H1 (cell line): ENCODE data around the gene C19orf67. TPM values are rescaled to one million over a fixed set of nuclear protein-coding genes. Genes with fewer than 3 reads are reported as not detected.

Experiments used
- CTCF ChIA-PET: fragments of 300-600 bp; sonication (Branson Sonifier 250); formaldehyde crosslinking; loops from one replicate; lab custom pipeline; 2021; ENCODE audit not compliant: partially characterized antibody; lab: Charles Lee
- POLR2A ChIA-PET: fragments of 300-600 bp; sonication (Branson Sonifier 250); formaldehyde crosslinking; loops from one replicate; lab custom pipeline; 2021; ENCODE audit warnings: inconsistent platforms; ENCODE audit not compliant: partially characterized antibody; lab: Charles Lee
- DNase-seq, 2 experiments: peaks; one replicate each; pipeline versions ENCODE4 v3.0.0 to v3.0.0-alpha.2; 2010 to 2022; ENCODE audit warnings: low spot score in 2 of 2, low read depth in 1 of 2, mixed read lengths in 1 of 2
- FAIRE-seq: peaks from 2 replicates; lab custom pipeline; 2011; peaks lifted over from hg19 to GRCh38; lab: Jason Lieb, UNC
- H2AFZ ChIP-seq: 2 replicates; pipeline ENCODE4 v1.8.1; 2012; ENCODE audit warnings: low read length, inconsistent platforms
- H2AK5ac ChIP-seq: 2 replicates; pipeline ENCODE4 v1.6.1; 2013; ENCODE audit warnings: low read depth, low read length
- H2BK120ac ChIP-seq: replicated peaks from 2 replicates; pipeline ENCODE3; 2013; ENCODE audit warnings: low read depth, low read length, inconsistent platforms
- H2BK12ac ChIP-seq: 2 replicates; pipeline ENCODE4 v1.6.1; 2013; ENCODE audit warnings: low read depth, low read length
- H2BK15ac ChIP-seq: 2 replicates; pipeline ENCODE4 v1.6.1; 2013; ENCODE audit warnings: low read length
- H2BK20ac ChIP-seq: 2 replicates; pipeline ENCODE4 v1.6.1; 2013; ENCODE audit warnings: low read length
- H2BK5ac ChIP-seq: 2 replicates; pipeline ENCODE4 v1.6.1; 2013; ENCODE audit warnings: low read depth, low read length
- H3K14ac ChIP-seq: 2 replicates; pipeline ENCODE4 v1.6.1; 2013; ENCODE audit warnings: inconsistent platforms; ENCODE audit not compliant: insufficient read length
- H3K18ac ChIP-seq: 2 replicates; pipeline ENCODE4 v1.6.1; 2013; ENCODE audit warnings: low read length; ENCODE audit errors: extremely low read depth
- H3K23ac ChIP-seq: 2 replicates; pipeline ENCODE4 v1.6.1; 2013; ENCODE audit warnings: inconsistent platforms; ENCODE audit not compliant: insufficient read length
- H3K23me2 ChIP-seq: 2 replicates; pipeline ENCODE4 v1.6.1; 2013; ENCODE audit warnings: low read depth, low read length
- H3K27ac ChIP-seq: 2 replicates; pipeline ENCODE4 v1.6.1; 2011; ENCODE audit warnings: low read depth, low read length, inconsistent platforms
- H3K27me3 ChIP-seq, 4 experiments: replicated peaks in 1 of 4; 1 replicate in 1 of 4; 2 replicates in 3 of 4; pipeline versions ENCODE4 v1.6.1 to v1.8.1; 2011 to 2013; ENCODE audit warnings: low read length in 3 of 4, mild to moderate bottlenecking in 3 of 4, inconsistent platforms in 2 of 4, mixed read lengths in 2 of 4, moderate library complexity in 1 of 4; ENCODE audit not compliant: control insufficient read depth in 3 of 4, insufficient read depth in 3 of 4; ENCODE audit errors: extremely low read depth in 1 of 4
- H3K36me3 ChIP-seq, 4 experiments: 2 replicates each; pipeline versions ENCODE4 v1.6.1 to v1.8.1; 2011 to 2013; ENCODE audit warnings: mild to moderate bottlenecking in 4 of 4, low read length in 3 of 4, moderate library complexity in 2 of 4, control low read depth in 1 of 4, inconsistent platforms in 1 of 4; ENCODE audit not compliant: insufficient read depth in 4 of 4, control insufficient read depth in 2 of 4
- H3K4ac ChIP-seq: replicated peaks from 2 replicates; pipeline ENCODE3; 2013; ENCODE audit warnings: low read length, low read depth, mixed read lengths, inconsistent platforms; ENCODE audit not compliant: insufficient read length
- H3K4me1 ChIP-seq, 4 experiments: replicated peaks in 1 of 4; 1 replicate in 1 of 4; 2 replicates in 3 of 4; pipeline versions ENCODE4 v1.6.1 to v1.8.1; 2011 to 2013; ENCODE audit warnings: low read length in 3 of 4, inconsistent platforms in 2 of 4, mixed read lengths in 1 of 4; ENCODE audit not compliant: insufficient read depth in 4 of 4, control insufficient read depth in 3 of 4
- H3K4me2 ChIP-seq, 2 experiments: 2 replicates each; pipeline versions ENCODE4 v1.6.1 to v1.8.1; 2011 to 2013; ENCODE audit warnings: low read depth in 2 of 2, low read length in 2 of 2, control low read depth in 1 of 2, inconsistent platforms in 1 of 2, mild to moderate bottlenecking in 1 of 2; ENCODE audit not compliant: insufficient read depth in 1 of 2
- H3K4me3 ChIP-seq, 4 experiments: fragments of 200-600, 300-600 bp in 1 of 4; sonication (generic), shearing (Covaris generic), sonication (Bioruptor Twin) in 1 of 4; 2 replicates each; pipeline versions ENCODE4 v1.5.1 to v1.8.1; 2011 to 2016; ENCODE audit warnings: low read length in 4 of 4, low read depth in 3 of 4, control low read depth in 2 of 4, inconsistent platforms in 2 of 4, mild to moderate bottlenecking in 2 of 4, mixed read lengths in 1 of 4, moderate library complexity in 1 of 4; ENCODE audit not compliant: insufficient read depth in 2 of 4; ENCODE audit errors: extremely low read depth in 1 of 4
- H3K56ac ChIP-seq: replicated peaks from 2 replicates; pipeline ENCODE3; 2013; ENCODE audit warnings: low read depth, mild to moderate bottlenecking, mixed read lengths, low read length, inconsistent platforms; ENCODE audit not compliant: insufficient read length
- H3K79me1 ChIP-seq: 2 replicates; pipeline ENCODE4 v1.6.1; 2013; ENCODE audit warnings: low read depth, low read length, control low read depth
- H3K79me2 ChIP-seq, 2 experiments: 2 replicates each; pipeline versions ENCODE4 v1.6.1 to v1.8.1; 2012 to 2013; ENCODE audit warnings: low read length in 2 of 2, mild to moderate bottlenecking in 2 of 2, inconsistent platforms in 1 of 2; ENCODE audit not compliant: insufficient read depth in 2 of 2, control insufficient read depth in 1 of 2
- H3K9ac ChIP-seq, 4 experiments: replicated peaks in 1 of 4; 1 replicate in 1 of 4; 2 replicates in 3 of 4; pipeline versions ENCODE4 v1.6.1 to v1.8.1; 2011 to 2013; ENCODE audit warnings: low read depth in 3 of 4, low read length in 3 of 4, control low read depth in 2 of 4, mild to moderate bottlenecking in 2 of 4, moderate library complexity in 2 of 4, inconsistent platforms in 1 of 4; ENCODE audit errors: extremely low read depth in 1 of 4
- H3K9me3 ChIP-seq, 2 experiments: 2 replicates each; pipeline versions ENCODE4 v1.6.1 to v1.8.1; 2012 to 2013; ENCODE audit warnings: mild to moderate bottlenecking in 2 of 2, moderate library complexity in 2 of 2, control low read depth in 1 of 2, inconsistent platforms in 1 of 2, low read depth in 1 of 2, low read length in 1 of 2, mixed read lengths in 1 of 2; ENCODE audit not compliant: insufficient read depth in 2 of 2
- H4K20me1 ChIP-seq, 2 experiments: replicated peaks in 1 of 2; 2 replicates each; pipeline versions ENCODE3 to v1.8.1; 2011 to 2013; ENCODE audit warnings: inconsistent platforms in 2 of 2, low read length in 2 of 2, mild to moderate bottlenecking in 1 of 2; ENCODE audit not compliant: insufficient read depth in 2 of 2, control insufficient read depth in 1 of 2
- H4K5ac ChIP-seq: 2 replicates; pipeline ENCODE4 v1.6.1; 2013; ENCODE audit warnings: low read length, low read depth, mixed read lengths, inconsistent platforms; ENCODE audit not compliant: insufficient read length
- H4K8ac ChIP-seq: 2 replicates; pipeline ENCODE4 v1.8.0; 2013; ENCODE audit warnings: mild to moderate bottlenecking, moderate library complexity, low read length, inconsistent platforms; ENCODE audit not compliant: insufficient read depth; ENCODE audit errors: extremely low read depth
- H4K91ac ChIP-seq: replicated peaks from 2 replicates; pipeline ENCODE3; 2013; ENCODE audit warnings: low read length, mixed read lengths, inconsistent platforms; ENCODE audit not compliant: insufficient read length
- BRCA1 ChIP-seq: IDR thresholded peaks from 2 replicates; pipeline ENCODE4 v1.6.1; 2012; ENCODE audit warnings: low read depth, low read length, improper control_type of control experiment
- RAD21 ChIP-seq, 2 experiments: IDR thresholded peaks in 1 of 2; conservative IDR thresholded peaks in 1 of 2; 2 replicates each; pipeline ENCODE4 v1.6.1; 2011; ENCODE audit warnings: low read depth in 2 of 2, low read length in 2 of 2, improper control_type of control experiment in 1 of 2, inconsistent platforms in 1 of 2, mild to moderate bottlenecking in 1 of 2, moderate library complexity in 1 of 2
- RXRA ChIP-seq: IDR thresholded peaks from 2 replicates; pipeline ENCODE4 v1.6.1; 2011; ENCODE audit warnings: low read depth, mild to moderate bottlenecking, low read length, moderate library complexity; ENCODE audit not compliant: insufficient read depth
- WGBS, 2 experiments: shearing (Covaris generic) in 1 of 2; methylation state at CpG; one replicate each; pipeline versions ENCODE4 v1.1.6 to v1.1.7; 2013 to 2015; ENCODE audit warnings: low lambda C conversion rate in 2 of 2, mixed read lengths in 2 of 2, inconsistent platforms in 1 of 2, low coverage in 1 of 2, missing lambda C conversion rate in 1 of 2; ENCODE audit not compliant: insufficient replicate concordance in 2 of 2, insufficient coverage in 1 of 2, insufficient read length in 1 of 2; ENCODE audit errors: extremely low coverage in 1 of 2, missing lambda C conversion rate in 1 of 2; 5-methylcytosine and 5-hydroxymethylcytosine counted together
- polyA plus RNA-seq, 7 experiments: library from polyadenylated mRNA; depleted of rRNA in 3 of 7; stranded (reverse) in 5 of 7; unstranded in 2 of 7; fragments of >200 nt in 5 of 7; fragments of 200-250 nt in 2 of 7; gene quantifications; 1 replicate in 5 of 7; 2 replicates in 1 of 7; 4 replicates in 1 of 7; pipeline versions ENCODE4 v1.2.1 to v1.2.3, GENCODE V29; 2011 to 2013; ENCODE audit warnings: missing spikeins in 2 of 7, mixed read lengths in 2 of 7
- total RNA-seq: library from RNA; stranded (reverse); fragmentation: NEBNext Ultra II Directional; extraction: Animal tissue kit (Norgen Biotek cat#: 25700); gene quantifications from 2 replicates; pipeline ENCODE4 v1.2.1, GENCODE V29; 2021
- TF ChIP-seq, protein P1 (sequence below), 3 experiments: IDR thresholded peaks; 1 replicate in 2 of 3; 2 replicates in 1 of 3; pipeline versions ENCODE4 v1.5.1 to v1.6.1; 2011; ENCODE audit warnings: low read length in 3 of 3, mild to moderate bottlenecking in 3 of 3, inconsistent platforms in 2 of 3, low read depth in 1 of 3, moderate library complexity in 1 of 3; ENCODE audit not compliant: insufficient read depth in 1 of 3; ENCODE audit errors: control extremely low read depth in 1 of 3

The C19orf67 gene
- total and polyA plus RNA-seq, 2 of the 8 experiments (the other 6 are each of a cell fraction or from before 2014, with no cell fraction given), result 0.12 TPM; not detected in 1

DNA sequence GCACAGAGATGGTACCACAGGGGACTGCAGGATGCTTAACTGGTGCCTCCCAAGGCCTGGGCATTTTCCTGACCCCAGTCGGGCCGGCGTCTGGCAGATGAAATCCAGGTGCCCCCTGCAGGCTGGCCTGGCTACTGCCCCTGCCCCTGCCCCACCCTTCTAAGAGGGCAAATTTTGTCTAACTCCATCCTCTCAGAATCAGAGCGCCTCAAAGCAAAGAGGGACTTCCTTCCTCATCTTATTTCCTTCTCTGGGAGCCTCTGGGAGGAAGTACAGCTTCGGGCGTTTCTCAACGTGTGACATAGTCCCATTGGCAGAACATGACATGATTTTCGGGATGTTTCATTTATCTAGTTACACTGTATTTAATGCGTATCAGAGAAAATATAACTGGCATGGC, 29.3 kb upstream of the C19orf67 start:
- 70% methylated on average over 9 of the region's 9 CpGs; no CpG with 5 or more reads in 1 of the 2 experiments for WGBS, 2 experiments
- H2BK12ac ChIP-seq, result no peak overlapping the region
- no peak overlapping the region for H3K23ac ChIP-seq
- no peak overlapping the region for H4K5ac ChIP-seq
- no peak overlapping the region for H2BK15ac ChIP-seq
- DNase-seq, result peak in 1 of 2 experiments; percentile 85
- H2AK5ac ChIP-seq, result no peak overlapping the region
- H2BK5ac ChIP-seq, result no peak overlapping the region
- H2BK20ac ChIP-seq, result no peak overlapping the region
- TF ChIP-seq BRCA1, result no peak
- TF ChIP-seq RXRA, result no peak
- TF ChIP-seq, protein P1, sequence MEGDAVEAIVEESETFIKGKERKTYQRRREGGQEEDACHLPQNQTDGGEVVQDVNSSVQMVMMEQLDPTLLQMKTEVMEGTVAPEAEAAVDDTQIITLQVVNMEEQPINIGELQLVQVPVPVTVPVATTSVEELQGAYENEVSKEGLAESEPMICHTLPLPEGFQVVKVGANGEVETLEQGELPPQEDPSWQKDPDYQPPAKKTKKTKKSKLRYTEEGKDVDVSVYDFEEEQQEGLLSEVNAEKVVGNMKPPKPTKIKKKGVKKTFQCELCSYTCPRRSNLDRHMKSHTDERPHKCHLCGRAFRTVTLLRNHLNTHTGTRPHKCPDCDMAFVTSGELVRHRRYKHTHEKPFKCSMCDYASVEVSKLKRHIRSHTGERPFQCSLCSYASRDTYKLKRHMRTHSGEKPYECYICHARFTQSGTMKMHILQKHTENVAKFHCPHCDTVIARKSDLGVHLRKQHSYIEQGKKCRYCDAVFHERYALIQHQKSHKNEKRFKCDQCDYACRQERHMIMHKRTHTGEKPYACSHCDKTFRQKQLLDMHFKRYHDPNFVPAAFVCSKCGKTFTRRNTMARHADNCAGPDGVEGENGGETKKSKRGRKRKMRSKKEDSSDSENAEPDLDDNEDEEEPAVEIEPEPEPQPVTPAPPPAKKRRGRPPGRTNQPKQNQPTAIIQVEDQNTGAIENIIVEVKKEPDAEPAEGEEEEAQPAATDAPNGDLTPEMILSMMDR (IDR thresholded peaks at IDR 0.05; ENCODE audit: control extremely low read depth in 1 of 3, insufficient read depth in 1 of 3, low read depth in 1 of 3, low read length in 3 of 3), result peak; percentile 61 to 71 (median 71)
- peak; percentile 53 to 63 for TF ChIP-seq RAD21 (IDR thresholded peaks at IDR 0.05 in 1 of 2, conservative IDR thresholded peaks at IDR 0.05 in 1 of 2; ENCODE audit: low read depth in 2 of 2, low read length in 2 of 2)
- H4K8ac ChIP-seq, result no peak overlapping the region
- no peaks in the 10 kb centered on the region for H3K9me3 ChIP-seq
- no peak overlapping the region for H3K14ac ChIP-seq
- H2AFZ ChIP-seq, result no peak overlapping the region
- H3K18ac ChIP-seq, result no peak overlapping the region
- peaks cover 11 to 35% (median 21%) of the 10 kb centered on the region in 4 experiments for H3K4me1 ChIP-seq
- POLR2A ChIA-PET, result interaction anchor here (0.6 to 4.2 kb wide), 7 partner anchors 9 to 151 kb away, joined by 3 to 24 read pairs (median 4); partner anchors contain the start of genes ASF1B and MISP3
- H3K23me2 ChIP-seq, result peaks cover 8% of the 10 kb centered on the region
- no peak overlapping the region for H3K4me3 ChIP-seq
- H3K27ac ChIP-seq, result no peak overlapping the region
- peaks cover 7 to 15% of the 10 kb centered on the region in 2 experiments for H4K20me1 ChIP-seq
- CTCF ChIA-PET, result interaction anchor here (0.8 to 11.3 kb wide), 27 partner anchors 9 to 365 kb away, joined by 3 to 105 read pairs (median 5); partner anchors contain the start of genes ASF1B and C19orf67
- H2BK120ac ChIP-seq, result no peak overlapping the region
- 0 out of 4 replicates have a peak, but pooled peaks cover 0 to 3% of the 10 kb centered on the region in 2 experiments for H3K79me2 ChIP-seq
- no peak overlapping the region for H3K4me2 ChIP-seq
- H4K91ac ChIP-seq, result no peak overlapping the region
- 0 out of 8 replicates have a peak, but pooled peaks cover 0 to under 1% (median 0%) of the 10 kb centered on the region in 4 experiments for H3K36me3 ChIP-seq
- H3K27me3 ChIP-seq, result no peaks in the 10 kb centered on the region; a peak in 2 of 7 replicates
- peaks cover 4% of the 10 kb centered on the region for H3K79me1 ChIP-seq
- FAIRE-seq, result no peak
- H3K9ac ChIP-seq, result no peak overlapping the region
- H3K4ac ChIP-seq, result no peak overlapping the region
- no peak overlapping the region for H3K56ac ChIP-seq
